GM19438 (cell line): ENCODE data around the gene THYN1.
"Not testable (repeated sequence)": the region's sequence is repeated elsewhere in the genome, so short reads cannot be mapped to it uniquely, and the experiment has no call there.

ENCODE experiments used
- ATAC-seq: cut with Tn5 transposase; IDR thresholded peaks from one replicate; pipeline ENCODE4 v1.9.1; 2021; ENCODE audit warnings: low read depth; ENCODE audit not compliant: unreplicated experiment

THYN1 gene

DNA sequence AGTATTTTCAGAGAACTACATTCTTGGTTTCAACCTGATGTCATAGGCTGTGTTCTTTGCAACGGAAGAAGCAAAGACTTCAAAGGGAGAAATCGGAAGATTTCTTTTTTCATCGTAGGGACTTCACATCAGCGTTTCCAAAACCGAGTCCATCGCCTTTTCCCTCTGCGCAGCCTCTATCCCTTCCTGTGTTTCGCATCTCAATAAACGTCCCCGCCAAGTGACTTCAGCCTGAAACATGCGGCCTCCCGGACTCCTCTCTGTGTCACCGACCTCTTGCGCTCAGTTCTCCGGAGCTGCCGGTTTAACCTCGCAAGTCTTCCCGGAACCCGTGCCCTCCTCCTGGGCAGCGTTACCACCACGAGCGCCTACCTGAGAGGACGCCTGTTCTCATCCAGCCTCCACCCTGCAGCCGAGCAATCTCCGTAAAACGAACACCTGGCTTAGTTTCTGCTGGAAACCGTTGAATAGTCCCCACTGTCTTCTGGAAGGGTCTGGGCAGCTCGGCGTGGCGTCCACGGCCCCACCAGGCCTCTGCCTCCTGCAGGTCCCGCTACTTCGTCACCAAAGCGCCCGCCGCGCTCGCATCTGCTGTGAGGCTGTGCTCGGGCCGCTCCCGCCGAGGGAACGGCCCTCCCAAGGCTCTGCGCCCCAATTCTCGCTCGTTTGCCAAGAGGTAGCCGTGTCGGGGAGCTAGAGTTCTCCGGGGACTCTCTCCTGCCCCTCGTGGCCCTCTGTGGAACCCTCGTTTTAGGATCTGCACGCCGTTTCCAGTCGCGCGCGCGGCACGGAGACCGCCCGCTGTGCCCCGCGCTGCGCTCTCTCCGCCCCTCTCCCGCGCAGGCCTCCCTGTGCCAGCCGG is 22.6 kb upstream of the THYN1 start, which contains the start of gene GLB1L3:
Gene GLB1L3, plus strand, starts transcription at position 846 of the 862 bp plus-strand sequence. CDS start 362 bp downstream, outside the sequence.
- ATAC-seq, result peak; percentile 83

DNA sequence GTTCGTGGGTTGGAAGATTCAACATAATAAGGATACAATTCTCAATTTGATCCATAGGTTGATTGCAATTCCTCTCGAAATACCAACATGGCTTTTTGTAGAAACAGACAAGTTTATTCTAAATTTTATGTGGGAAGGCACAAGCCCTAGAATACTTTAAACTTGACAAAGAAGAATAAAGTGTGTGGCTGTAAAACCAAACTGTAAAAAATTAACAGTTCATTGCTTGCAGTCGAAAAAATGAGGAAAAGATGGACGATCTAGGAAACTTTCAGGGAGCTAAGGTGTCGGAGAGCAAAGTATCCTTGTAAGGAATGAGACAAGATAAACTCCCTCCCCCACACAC is 22.0 kb upstream of the THYN1 start:
- no peak for ATAC-seq

- no peak for ATAC-seq
Measured at GRCh38 chr11:134273317-134273712, 20.2 kb upstream of the THYN1 start.

GRCh38 chr11:134272381-134273316 is 19.5 kb upstream of the THYN1 start:
- ATAC-seq, result no peak

- no peak for ATAC-seq
Measured at GRCh38 chr11:134271978-134272377, 18.8 kb upstream of the THYN1 start.

- ATAC-seq, result no peak
Measured at GRCh38 chr11:134270250-134270714, 17.1 kb upstream of the THYN1 start.

- ATAC-seq, result no peak
Measured at GRCh38 chr11:134267966-134268365, 14.8 kb upstream of the THYN1 start.

GRCh38 chr11:134267461-134267860 is 14.3 kb upstream of the THYN1 start:
- ATAC-seq, result no peak

- no peak for ATAC-seq
Measured at GRCh38 chr11:134266841-134267251, 13.7 kb upstream of the THYN1 start.

DNA sequence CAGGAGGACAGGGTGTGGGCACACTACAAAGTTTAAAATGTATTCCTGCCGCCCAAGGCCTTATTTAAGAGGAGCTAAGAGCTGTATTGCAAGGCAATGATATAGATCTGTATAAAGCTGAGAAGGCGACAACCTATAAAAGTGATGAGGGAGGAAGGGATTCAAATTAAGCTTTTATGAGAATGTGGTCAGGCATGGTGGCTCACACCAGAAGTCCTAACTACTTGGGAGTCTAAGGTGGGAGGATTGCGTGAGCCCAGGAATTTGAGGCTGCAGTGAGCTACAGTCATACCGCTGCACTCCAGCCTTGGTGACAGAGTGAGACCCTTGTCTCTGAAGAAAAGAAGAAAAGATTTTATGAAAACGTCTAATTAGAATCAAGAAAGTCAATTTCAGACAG is 13.3 kb upstream of the THYN1 start:
- no peak for ATAC-seq

DNA sequence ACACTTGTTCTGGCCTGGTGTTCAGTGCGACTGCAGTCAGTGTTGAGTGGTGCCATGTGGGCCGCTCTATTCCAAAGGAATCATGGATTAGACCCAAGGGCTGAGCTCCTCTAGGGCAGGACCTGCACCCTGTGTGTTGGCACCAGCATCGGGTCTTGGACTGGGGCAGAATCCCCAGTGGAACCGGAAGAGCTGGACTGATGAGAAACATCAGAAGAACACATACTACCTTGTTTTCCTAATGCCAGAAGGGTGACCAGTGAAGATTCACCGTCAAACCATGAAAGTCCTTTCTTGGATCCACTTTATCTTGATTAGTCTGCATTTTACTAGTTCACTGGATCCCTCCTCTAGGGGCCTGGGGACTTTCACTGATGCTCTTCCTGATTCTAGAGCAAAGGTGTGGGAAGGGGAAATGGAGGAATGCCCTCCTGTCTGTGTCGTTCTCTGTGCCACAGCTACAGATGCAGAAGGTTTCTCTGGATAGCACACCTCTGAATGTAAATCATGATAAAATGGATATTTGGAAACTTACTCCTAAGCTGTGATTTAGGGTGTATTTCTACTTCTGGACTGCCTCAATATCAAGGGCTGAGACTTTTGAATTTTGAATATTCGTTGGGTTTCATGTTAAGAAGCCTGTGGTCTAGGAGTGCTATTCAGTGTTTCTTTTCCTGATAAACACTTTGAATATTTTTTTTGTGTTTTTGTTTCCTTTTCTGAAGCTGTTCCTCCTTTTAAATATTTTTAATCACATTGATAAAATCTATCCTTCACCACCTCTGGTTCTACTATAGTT is 12.0 kb upstream of the THYN1 start:
- ATAC-seq, result no peak

GRCh38 chr11:134261626-134262488 is 8.7 kb upstream of the THYN1 start:
- no peak for ATAC-seq

DNA sequence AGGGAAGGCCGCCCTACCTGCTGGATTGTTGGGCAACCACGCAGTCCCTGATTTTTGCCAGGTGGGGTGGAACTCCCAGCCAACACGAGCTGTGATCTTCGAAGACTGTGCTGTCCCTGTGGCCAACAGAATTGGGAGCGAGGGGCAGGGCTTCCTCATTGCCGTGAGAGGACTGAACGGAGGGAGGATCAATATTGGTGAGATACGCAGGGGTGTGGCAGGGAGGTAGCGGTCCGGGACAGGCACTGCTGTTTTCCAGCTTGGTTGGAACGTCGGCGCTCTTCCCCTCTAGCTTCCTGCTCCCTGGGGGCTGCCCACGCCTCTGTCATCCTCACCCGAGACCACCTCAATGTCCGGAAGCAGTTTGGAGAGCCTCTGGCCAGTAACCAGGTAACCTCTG is 7.8 kb upstream of the THYN1 start:
- ATAC-seq, result no peak

- no peak for ATAC-seq
Measured at GRCh38 chr11:134260503-134260902, 7.4 kb upstream of the THYN1 start.

GRCh38 chr11:134258577-134258976 is 5.4 kb upstream of the THYN1 start:
- ATAC-seq, result no peak

DNA sequence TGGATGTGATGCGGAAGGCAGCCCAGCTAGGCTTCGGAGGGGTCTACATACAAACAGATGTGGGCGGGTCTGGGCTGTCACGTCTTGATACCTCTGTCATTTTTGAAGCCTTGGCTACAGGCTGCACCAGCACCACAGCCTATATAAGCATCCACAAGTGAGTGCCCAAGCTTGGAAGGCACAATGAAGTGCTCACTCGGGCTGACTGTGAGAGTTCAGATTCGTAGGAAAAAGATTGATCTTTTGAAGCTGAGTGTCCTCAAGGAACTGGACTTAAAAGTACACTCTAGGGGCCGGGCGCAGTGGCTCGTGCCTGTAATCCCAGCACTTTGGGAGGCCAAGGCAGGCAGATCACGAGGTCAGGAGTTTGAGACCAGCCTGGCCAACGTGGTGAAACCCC is 3.9 kb upstream of the THYN1 start:
- no peak for ATAC-seq

DNA sequence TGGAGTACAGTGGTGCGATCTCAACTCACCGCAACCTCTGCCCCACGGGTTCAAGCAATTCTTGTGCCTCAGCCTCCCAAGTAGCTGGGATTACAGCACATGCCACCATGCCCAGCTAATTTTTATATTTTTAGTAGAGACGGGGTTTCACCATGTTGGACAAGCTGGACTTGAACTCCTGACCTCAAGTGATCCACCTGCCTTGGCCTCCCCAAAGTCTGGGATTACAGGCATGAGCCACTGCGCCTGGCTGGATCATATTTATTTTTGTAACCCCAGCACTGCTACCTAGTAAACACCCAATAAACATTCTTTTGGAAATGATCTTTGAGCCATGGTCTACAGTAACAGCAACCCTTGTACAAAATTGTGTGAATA is 2.0 kb upstream of the THYN1 start:
- not testable (repeated sequence) for ATAC-seq

GRCh38 chr11:134254433-134255183 is 1.5 kb upstream of the THYN1 start:
- ATAC-seq, result no peak
